ENCODE results near the gene SSTR4.

SSTR4 gene

GRCh38 chr20:23018941-23019340 is 16.2 kb upstream of the SSTR4 start:
- TF ChIP-seq CTCF (conservative IDR thresholded peaks at IDR 0.05), result no peak
- no peak overlapping the region for H3K27ac ChIP-seq

- H3K27ac ChIP-seq, result no peak overlapping the region
- TF ChIP-seq CTCF (conservative IDR thresholded peaks at IDR 0.05), result no peak
Measured at GRCh38 chr20:23019403-23019802, 15.7 kb upstream of the SSTR4 start.

GRCh38 chr20:23020230-23021018 is 14.7 kb upstream of the SSTR4 start:
- no peak overlapping the region for H3K27ac ChIP-seq
- no peak for TF ChIP-seq CTCF (conservative IDR thresholded peaks at IDR 0.05)

GRCh38 chr20:23021541-23021940 is 13.6 kb upstream of the SSTR4 start:
- H3K27ac ChIP-seq, result no peak overlapping the region
- no peak for TF ChIP-seq CTCF (conservative IDR thresholded peaks at IDR 0.05)

- H3K27ac ChIP-seq, result no peak overlapping the region
- TF ChIP-seq CTCF (conservative IDR thresholded peaks at IDR 0.05), result no peak
Measured at GRCh38 chr20:23021951-23022350, 13.2 kb upstream of the SSTR4 start.

- TF ChIP-seq CTCF (conservative IDR thresholded peaks at IDR 0.05), result no peak
- no peak overlapping the region for H3K27ac ChIP-seq
Measured at GRCh38 chr20:23022849-23023248, 12.3 kb upstream of the SSTR4 start.

GRCh38 chr20:23023621-23024177 is 11.4 kb upstream of the SSTR4 start:
- H3K27ac ChIP-seq, result no peak overlapping the region
- TF ChIP-seq CTCF (conservative IDR thresholded peaks at IDR 0.05), result no peak

Data from VCaP (cell line).